Transverse colon (tissue), 4 donors: Measurements from ENCODE around the gene RAB3C. TPM values are rescaled to one million over a fixed set of nuclear protein-coding genes. Genes with fewer than 3 reads are reported as not detected.

Source experiments
- DNase-seq: peaks from one replicate; pipeline ENCODE4 v3.0.0-alpha.2; 2019
- H3K27ac ChIP-seq, 4 donors: fragments of 200-600 bp; sonication (generic); 2 replicates each; pipeline ENCODE4 v1.5.1; 2016 to 2018; ENCODE audit warnings: inconsistent platforms in 4 of 4
- H3K27me3 ChIP-seq: fragments of 200-600 bp; sonication (generic); 2 replicates; pipeline ENCODE4 v1.5.1; 2017; ENCODE audit warnings: inconsistent platforms
- H3K36me3 ChIP-seq, 4 donors: fragments of 200-600 bp; sonication (generic); 2 replicates each; pipeline ENCODE4 v1.5.1; 2017 to 2019; ENCODE audit warnings: inconsistent platforms in 4 of 4
- H3K4me1 ChIP-seq, 4 donors: fragments of 200-600 bp; sonication (generic); 2 replicates each; pipeline ENCODE4 v1.5.1; 2017 to 2020; ENCODE audit warnings: inconsistent platforms in 4 of 4
- H3K4me3 ChIP-seq, 4 donors: fragments of 200-600 bp; sonication (generic); 1 replicate in 1 of 4; 2 replicates in 3 of 4; pipeline versions ENCODE4 v1.5.1 to v1.6.1; 2017 to 2019; ENCODE audit warnings: inconsistent platforms in 4 of 4
- H3K9me3 ChIP-seq, 2 donors: fragments of 200-600 bp; sonication (generic); 2 replicates each; pipeline ENCODE4 v1.5.1; 2017 to 2019; ENCODE audit warnings: inconsistent platforms in 2 of 2
- CTCF ChIP-seq, 5 experiments: fragments of 200-600 bp in 3 of 5; fragments of 450-650 bp in 2 of 5; sonication (generic) in 3 of 5; IDR thresholded peaks; 1 replicate in 2 of 5; 2 replicates in 3 of 5; pipeline ENCODE4 v1.5.1; 2016 to 2017; ENCODE audit warnings: antibody characterized with exemption in 5 of 5, inconsistent platforms in 3 of 5, mild to moderate bottlenecking in 2 of 5, moderate library complexity in 1 of 5
- EP300 ChIP-seq: sonication (generic); formaldehyde crosslinking; IDR thresholded peaks from one replicate; pipeline ENCODE4 v1.6.1; 2017; ENCODE audit warnings: antibody characterized with exemption, low read depth
- POLR2A ChIP-seq: fragments of 450-650 bp; IDR thresholded peaks from one replicate; pipeline ENCODE4 v1.6.1; 2016; ENCODE audit warnings: antibody characterized with exemption, mild to moderate bottlenecking, moderate library complexity
- POLR2AphosphoS5 ChIP-seq, 3 donors: sonication (generic); formaldehyde crosslinking; IDR thresholded peaks; one replicate each; pipeline ENCODE4 v1.6.1; 2016; ENCODE audit warnings: antibody characterized with exemption in 3 of 3
- WGBS, 2 donors: methylation state at CpG; one replicate each; pipeline ENCODE4 v1.1.5; 2018; ENCODE audit warnings: low coverage in 1 of 2; 5-methylcytosine and 5-hydroxymethylcytosine counted together
- in situ Hi-C, 4 donors: fragments of 200-750 bp; cut with MboI; loops; one replicate each; pipeline versions ENCODE4 v1.15.0 to v1.15.1; 2017; ENCODE audit warnings: low sequenced_read_pairs in 3 of 4, low pct_ligation_motif_present in 1 of 4, low pct_unique_long_range_greater_than_20kb in 1 of 4
- intact Hi-C: fragments of 100-400 bp; cut with DNase I; formaldehyde crosslinking; loops from one replicate; pipeline ENCODE4 v1.15.1; 2023; ENCODE audit warnings: low total_unique reads
- total RNA-seq, 4 donors: library from RNA; depleted of rRNA; stranded (reverse); fragments of >200 nt; gene quantifications; one replicate each; pipeline ENCODE4 v1.1.0, GENCODE V29; 2016

Gene RAB3C
- total RNA-seq, 4 donors from 2014 or later, result 0.20 to 0.75 (median 0.51) TPM

- H3K27ac ChIP-seq, result no peak overlapping the region
- TF ChIP-seq EP300 (no peak), POLR2AphosphoS5 (IDR thresholded peaks at IDR 0.05) (no peak), POLR2A (no peak), CTCF (IDR thresholded peaks at IDR 0.05) (no peak)
- no peaks in the 10 kb centered on the region for H3K27me3 ChIP-seq
- in situ Hi-C loops, result no loop called here
- no peak for DNase-seq
- 83 to 86% methylated on average over 1 of the region's 1 CpG for WGBS, 2 donors
- H3K4me1 ChIP-seq, result no peaks in the 10 kb centered on the region
- H3K4me3 ChIP-seq, result no peak overlapping the region
- intact Hi-C loops, result no loop called here
- no peaks in the 10 kb centered on the region for H3K9me3 ChIP-seq
- H3K36me3 ChIP-seq, result no peaks in the 10 kb centered on the region
Measured at GRCh38 chr5:58818465-58818864, 235.6 kb downstream of the RAB3C start.

DNA sequence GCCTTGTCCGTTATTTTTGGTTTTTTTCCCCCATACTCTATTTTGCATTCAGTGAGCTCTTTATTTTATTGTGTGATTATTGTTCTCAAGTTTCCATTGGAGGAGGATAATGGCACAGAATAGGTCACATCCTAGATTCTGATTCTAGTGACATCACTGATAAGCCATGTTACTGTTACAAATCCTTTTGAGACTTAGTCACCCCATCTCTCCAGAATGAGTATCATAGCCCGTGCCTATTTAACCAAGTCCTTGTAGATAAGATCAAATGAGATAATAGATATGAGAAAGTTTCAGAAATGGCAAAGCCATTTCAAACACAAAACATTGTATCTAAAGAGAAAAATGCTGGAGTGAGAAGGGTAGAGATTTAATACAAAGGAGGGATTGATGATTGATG is 242.6 kb downstream of the RAB3C start:
- no peak for DNase-seq
- Histone ChIP-seq H3K4me1 (no peaks in the 10 kb centered on the region), H3K4me3 (no peak overlapping the region), H3K9me3 (no peaks in the 10 kb centered on the region), H3K27ac (no peak overlapping the region), H3K36me3 (no peaks in the 10 kb centered on the region), H3K27me3 (no peaks in the 10 kb centered on the region)
- 82 to 89% methylated on average over 2 of the region's 2 CpGs for WGBS, 2 donors
- in situ Hi-C loops, result loop anchor here (25.0 kb wide), 2 partner anchors 313 to 338 kb away; partner anchors contain the start of gene GAPT (in 3 of the 4)
- intact Hi-C loops, result no loop called here
- TF ChIP-seq EP300 (no peak), CTCF (IDR thresholded peaks at IDR 0.05) (no peak), POLR2AphosphoS5 (IDR thresholded peaks at IDR 0.05) (no peak), POLR2A (no peak)

DNA sequence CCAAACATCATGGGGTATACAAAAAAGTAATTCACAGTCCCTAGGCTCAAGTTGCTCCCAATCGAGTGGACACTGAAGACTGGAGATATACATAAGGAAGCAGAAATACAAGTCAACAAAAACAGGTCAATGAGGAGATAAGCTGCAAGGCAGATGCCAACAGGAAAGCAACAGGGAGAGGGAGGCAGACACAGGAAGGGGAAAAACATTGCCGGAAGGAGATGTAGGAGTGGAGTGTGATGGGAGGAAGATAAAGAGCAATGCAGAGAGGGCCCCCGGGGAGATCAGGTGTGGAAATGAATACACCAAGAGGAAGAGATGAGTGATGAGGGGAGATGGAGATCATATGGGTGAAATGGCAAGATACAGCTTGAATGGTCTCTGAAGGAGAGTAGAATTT is 243.0 kb downstream of the RAB3C start:
- intact Hi-C loops (no loop called here), in situ Hi-C loops (loop anchor here (25.0 kb wide), 2 partner anchors 314 to 339 kb away; partner anchors contain the start of gene GAPT (in 3 of the 4))
- Histone ChIP-seq H3K27ac (no peak overlapping the region), H3K27me3 (no peaks in the 10 kb centered on the region), H3K4me3 (no peak overlapping the region), H3K36me3 (no peaks in the 10 kb centered on the region), H3K9me3 (no peaks in the 10 kb centered on the region), H3K4me1 (no peaks in the 10 kb centered on the region)
- DNase-seq, result no peak
- TF ChIP-seq EP300, result no peak
- no peak for TF ChIP-seq POLR2AphosphoS5 (IDR thresholded peaks at IDR 0.05)
- no peak for TF ChIP-seq POLR2A
- TF ChIP-seq CTCF (IDR thresholded peaks at IDR 0.05), result no peak
- 58 to 62% methylated on average over 3 of the region's 3 CpGs for WGBS, 2 donors

- in situ Hi-C loops, result loop anchor here (25.0 kb wide), 2 partner anchors 315 to 340 kb away; partner anchors contain the start of gene GAPT (in 3 of the 4)
- Histone ChIP-seq H3K9me3 (no peaks in the 10 kb centered on the region), H3K4me1 (no peaks in the 10 kb centered on the region), H3K27me3 (no peaks in the 10 kb centered on the region), H3K36me3 (no peaks in the 10 kb centered on the region), H3K27ac (no peak overlapping the region), H3K4me3 (no peak overlapping the region)
- WGBS, 2 donors, result 48 to 49% methylated on average over 2 of the region's 2 CpGs
- no peak for DNase-seq
- intact Hi-C loops, result no loop called here
- no peak for TF ChIP-seq POLR2AphosphoS5 (IDR thresholded peaks at IDR 0.05)
- no peak for TF ChIP-seq POLR2A
- TF ChIP-seq CTCF (IDR thresholded peaks at IDR 0.05), result no peak
- TF ChIP-seq EP300, result no peak
Measured at GRCh38 chr5:58827463-58827862, 244.6 kb downstream of the RAB3C start.
